Activated T-cell treated with anti-CD3 and anti-CD28 coated beads for 24 hours (primary cell): ENCODE measurements around the gene LANCL2.
A peak's percentile ranks its signal among the peaks of the same experiment; 100 is the strongest.
"Not testable (repeated sequence)": the region's sequence is repeated elsewhere in the genome, so short reads cannot be mapped to it uniquely, and the experiment has no call there.

ENCODE experiments used
- DNase-seq: peaks from one replicate; pipeline ENCODE4 v3.0.0-alpha.2; 2020; ENCODE audit warnings: low read depth

LANCL2 gene

DNA sequence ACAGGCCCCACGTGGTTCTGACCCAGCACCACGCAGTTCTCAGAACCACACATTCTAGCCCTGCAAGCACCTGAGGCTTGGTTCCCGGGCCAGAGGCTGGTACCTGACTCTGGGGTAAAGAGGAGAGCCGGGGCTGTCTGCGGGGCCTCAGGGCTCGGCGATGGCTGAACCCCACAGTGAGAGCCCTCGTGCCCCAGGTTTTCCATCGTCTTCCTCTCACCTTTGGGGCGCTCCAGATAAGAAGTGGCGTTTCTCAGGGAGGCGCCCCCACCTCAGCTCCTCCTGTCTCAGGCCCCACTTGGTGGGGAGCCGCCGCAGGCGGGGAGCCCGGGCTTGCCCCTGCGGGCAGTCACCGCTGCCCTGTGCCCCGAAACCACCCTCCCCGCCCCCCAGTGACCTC, 2.2 kb upstream of the LANCL2 start:
- DNase-seq = no peak

- no peak for DNase-seq
These were observed 1.6 kb upstream of the LANCL2 start for GRCh38 chr7:55363386-55364170.

- DNase-seq = peak; percentile 91
These were observed 731 bp downstream of the LANCL2 start for GRCh38 chr7:55365675-55366460.

DNA sequence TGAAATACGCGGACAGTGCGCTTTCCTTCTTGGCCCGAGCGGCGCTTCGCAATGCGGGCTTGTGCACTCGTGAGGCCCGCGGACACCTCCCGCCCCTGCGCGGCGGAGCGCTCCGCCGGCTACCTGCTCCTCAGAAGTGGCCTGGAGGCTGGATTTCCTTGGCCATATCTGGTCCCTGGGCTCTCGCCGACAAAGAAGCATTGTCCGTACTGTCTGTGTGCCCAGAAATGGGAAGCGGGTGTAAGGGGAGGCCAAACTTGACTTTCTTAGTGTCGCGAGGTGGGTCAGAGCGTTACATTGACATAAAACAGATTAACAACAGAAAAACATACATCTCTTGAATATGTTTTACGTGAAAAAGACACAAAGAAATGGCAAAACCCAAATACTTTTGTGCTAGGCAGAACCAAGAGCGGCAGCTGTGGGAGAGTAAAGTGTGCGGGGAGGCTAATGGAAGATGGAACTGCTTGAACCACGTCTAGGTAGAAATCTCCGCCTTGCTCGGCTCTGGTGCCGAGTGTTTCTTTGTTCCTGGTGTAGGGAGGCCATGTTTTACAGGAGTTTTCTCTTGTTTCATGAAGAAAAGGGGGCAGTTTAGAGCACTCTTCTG, 1.4 kb downstream of the LANCL2 start:
- DNase-seq = peak; percentile 16

GRCh38 chr7:55367283-55367840, 2.2 kb downstream of the LANCL2 start:
- DNase-seq = no peak

DNA sequence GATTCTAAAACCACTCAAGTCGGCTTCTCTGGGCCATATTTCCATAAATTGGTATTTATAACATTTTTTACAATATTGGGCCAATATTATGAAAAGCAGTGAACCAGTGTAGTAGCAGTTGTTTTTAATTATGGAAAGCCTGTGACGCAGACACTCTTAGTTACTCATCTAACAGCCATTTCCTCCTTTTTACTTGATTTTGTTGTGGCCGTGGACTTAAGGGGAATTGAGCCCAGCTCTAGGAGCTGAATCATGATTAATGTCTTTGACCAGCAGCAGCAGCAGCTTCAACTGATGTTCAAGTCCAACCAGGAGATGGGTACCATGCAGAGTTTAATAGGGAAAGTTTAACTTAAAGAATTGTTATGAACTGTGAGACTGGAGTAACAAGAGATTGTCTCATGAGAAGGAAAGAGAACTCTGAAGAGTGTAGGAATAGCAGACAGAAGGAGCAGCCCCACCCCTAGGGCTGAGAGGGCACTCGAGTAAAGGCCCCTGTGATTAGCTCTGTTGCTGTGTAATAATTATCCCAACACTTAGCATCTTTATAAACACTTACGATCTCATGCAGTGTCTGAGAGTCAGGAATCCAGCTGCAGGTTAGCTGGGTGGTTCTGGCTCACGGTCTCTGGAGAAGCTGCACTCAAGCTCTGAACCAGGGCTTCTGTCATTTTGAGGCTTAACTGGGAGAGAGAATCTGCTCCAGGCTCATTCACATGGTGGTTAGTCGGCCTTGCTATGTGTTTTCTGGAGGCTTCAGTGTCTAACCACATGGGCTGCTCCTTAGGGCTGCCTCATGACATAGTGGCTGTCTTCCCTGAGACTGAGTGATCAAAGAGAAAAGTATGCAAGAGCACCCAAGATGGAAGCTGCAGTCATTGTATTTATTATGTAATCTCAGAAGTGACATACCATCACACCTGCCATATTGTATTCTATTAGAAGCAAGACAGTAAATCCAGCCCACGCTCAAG, 4.6 kb downstream of the LANCL2 start:
- no peak for DNase-seq

DNA sequence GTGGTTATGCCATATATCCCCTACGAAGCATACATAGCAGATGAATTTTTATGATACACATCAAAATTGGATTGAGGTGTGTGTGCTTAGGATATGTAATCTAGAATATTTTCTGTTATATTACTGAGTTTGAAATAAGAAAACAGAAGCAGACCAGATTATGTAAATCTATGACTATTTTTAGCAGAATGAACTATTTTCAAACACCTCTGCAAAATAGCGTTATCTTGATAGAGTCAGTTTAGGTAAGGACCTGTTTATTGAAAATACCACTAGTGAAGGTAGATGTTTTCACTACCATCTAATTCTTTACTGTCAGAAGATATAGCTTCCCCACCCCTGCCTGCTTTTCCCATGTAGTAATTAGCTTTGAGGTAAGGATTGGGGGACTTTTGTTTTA, 9.1 kb downstream of the LANCL2 start:
- no peak for DNase-seq

DNA sequence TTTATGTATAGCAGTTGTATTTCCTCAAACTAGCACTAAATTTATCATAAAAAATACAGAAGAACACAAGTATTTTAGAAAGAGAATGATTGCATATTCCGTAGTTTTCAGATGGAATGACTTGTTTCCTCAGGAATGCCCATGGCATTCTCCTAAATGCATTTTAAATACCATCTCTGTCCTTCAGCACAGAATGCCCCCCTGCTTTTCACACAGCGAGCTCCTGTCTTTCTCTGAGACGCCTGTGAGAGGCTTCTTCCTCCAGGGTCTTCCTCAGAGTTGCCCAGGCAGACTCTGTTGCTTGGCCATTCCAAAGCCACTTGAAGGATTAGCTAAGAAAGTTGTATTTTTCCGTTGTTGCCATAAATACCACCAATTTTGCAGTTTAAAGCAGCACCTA, 10.1 kb downstream of the LANCL2 start:
- no peak for DNase-seq

DNA sequence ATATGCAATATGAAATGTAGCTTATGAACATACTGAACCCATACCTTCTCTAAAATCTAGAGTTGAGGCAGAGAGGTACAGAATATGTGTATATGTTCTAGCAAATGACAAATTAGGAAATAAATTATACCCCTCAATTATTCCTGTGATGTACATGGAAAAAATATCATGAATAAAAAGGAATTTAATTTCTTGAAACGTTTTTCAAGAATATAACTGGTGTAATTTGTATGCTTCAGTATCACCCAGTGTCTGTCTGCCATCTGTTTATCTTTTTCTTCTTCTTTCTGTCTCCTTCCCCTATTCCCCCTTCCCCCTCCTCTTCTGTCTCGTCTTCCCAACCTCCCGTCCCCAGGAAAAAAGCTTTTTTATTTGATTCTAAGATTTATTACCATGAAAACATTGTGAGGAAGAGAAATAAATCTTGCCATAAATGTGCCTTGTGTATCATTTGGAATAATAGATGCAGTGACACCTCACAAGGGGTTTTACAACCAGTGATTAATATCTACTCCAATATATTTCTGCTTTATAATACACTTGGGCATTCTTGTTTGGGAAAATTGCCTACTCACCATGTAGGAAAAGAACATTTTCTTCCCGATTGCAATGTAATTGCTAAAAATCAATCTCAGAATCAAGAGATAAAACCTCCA, 12.2 kb downstream of the LANCL2 start:
- no peak for DNase-seq

- DNase-seq = no peak
These were observed 14.1 kb downstream of the LANCL2 start for GRCh38 chr7:55379285-55379684.

DNA sequence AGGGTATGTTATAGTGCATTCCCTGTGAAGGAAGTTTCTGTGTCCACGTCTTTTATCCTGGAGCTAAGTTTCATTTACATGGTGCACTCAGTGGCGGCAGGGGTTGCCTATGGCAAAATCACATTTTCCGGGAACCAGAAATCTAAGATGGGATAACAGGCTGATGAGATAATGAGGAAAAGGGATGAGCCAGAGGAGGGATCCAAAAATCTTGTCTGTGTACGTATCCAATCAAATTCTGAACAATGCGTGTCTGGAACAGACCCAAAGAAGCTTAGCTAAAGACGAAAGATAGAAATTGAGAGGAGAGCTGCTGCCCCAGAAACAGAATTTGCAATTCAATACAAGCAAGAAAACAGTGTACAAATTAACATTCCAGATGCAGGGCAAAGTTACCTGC, 16.1 kb downstream of the LANCL2 start:
- no peak for DNase-seq

DNA sequence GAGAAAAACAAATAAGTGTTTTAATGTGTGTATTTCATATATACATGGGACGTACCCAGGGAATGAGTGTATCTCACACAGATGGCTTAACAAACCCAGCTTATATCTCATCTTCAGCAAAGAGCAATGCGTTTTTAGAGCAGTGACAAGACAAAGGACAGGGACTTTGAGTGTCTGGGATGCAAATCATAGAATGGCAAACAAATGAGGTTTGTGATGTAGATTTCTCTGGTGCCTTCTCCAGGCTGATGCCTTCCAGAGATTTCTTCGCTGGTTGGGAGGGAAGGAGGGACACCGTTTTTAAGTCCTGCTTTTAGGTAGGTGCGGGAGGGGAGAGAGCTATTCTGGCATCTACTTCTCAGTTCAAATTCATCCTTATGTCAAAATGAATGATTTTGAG, 16.6 kb downstream of the LANCL2 start:
- DNase-seq = no peak

GRCh38 chr7:55382251-55382650, 17.1 kb downstream of the LANCL2 start:
- DNase-seq = no peak

- no peak for DNase-seq
These were observed 21.4 kb downstream of the LANCL2 start for GRCh38 chr7:55386541-55386940.

DNA sequence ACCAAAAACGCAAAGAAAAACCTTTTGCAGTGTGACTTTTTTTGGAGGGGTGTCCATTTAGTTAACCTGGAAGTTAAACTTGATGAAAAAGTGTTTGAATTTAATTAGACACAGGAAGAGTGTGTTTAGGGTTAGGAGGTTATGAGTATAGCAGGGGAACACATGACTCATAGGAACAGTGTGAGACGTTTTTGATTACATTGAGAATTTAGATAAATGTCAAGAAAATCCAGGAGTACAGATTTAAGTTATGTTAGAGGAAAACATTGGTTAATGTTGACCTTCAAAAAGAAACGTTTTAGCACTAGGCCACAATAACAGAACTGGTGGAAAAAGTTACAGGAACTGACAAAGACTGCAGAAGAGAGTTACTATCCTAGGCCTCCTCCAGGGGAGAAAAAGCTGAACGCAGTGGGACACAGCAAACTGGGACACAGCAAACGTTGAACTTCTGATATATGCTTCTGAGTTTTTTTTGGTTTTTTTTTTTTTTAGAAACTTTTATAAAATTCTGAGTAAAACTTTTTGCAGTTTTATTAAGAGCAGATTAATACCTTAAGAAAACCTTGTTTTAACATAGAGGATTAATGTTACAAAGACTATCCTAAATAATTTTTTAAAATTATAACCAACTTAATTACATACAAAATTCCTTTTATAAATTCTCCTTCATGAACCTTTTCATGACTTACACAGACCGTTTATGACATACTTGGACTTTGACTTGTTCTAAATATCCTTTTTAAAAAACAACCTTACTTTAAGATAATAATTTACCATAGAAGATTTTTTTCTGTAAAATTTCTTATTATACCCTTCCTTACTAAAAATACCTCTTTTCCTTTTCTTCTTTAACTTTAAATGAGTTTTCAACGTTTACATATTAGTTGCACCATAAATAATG, 22.2 kb downstream of the LANCL2 start:
- no peak for DNase-seq

GRCh38 chr7:55396233-55396785, 31.2 kb downstream of the LANCL2 start:
- no peak for DNase-seq

DNA sequence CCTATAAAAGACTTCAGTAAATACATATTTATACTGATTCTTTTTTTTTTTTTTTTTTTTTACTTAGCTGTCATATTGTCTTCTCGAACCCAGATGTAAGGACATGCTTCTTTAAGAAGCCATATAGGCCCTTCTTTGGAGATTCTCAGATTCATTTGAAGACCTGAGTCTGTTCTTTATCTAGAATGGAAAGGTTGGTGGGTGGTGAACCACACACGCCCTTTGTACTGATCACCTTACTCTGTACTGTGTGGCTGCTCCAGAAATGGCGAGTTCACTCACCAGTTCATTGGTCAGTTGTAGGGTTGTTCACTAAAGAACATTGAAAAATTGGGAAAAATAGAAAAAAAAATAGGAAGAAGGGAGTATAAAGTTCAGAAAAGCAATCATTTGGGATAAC, 32.5 kb downstream of the LANCL2 start:
- DNase-seq = no peak

- no peak for DNase-seq
These were observed 35.1 kb downstream of the LANCL2 start for GRCh38 chr7:55400191-55400590.

- DNase-seq = not testable (repeated sequence)
These were observed 37.4 kb downstream of the LANCL2 start for GRCh38 chr7:55402506-55402905.
